Brain pericyte (primary cell): ENCODE measurements around the gene COA5.

Source experiments
- DNase-seq: peaks from one replicate; pipeline ENCODE4 v3.0.0-alpha.2; 2012; ENCODE audit warnings: low read depth, low spot score

Gene COA5

GRCh38 chr2:98608116-98608961 is at the start of gene COA5, which contains the start of gene UNC50:
Gene COA5 (minus strand): TSS chr2:98608512. CDS start chr2:98608405, 107 bp downstream.
Gene UNC50 (plus strand): TSS chr2:98608589. CDS start chr2:98609760, 1,171 bp downstream.
- DNase-seq = peak; percentile 62

GRCh38 chr2:98656800-98657199 is 48.5 kb upstream of the COA5 start:
- DNase-seq = no peak

- DNase-seq = no peak
Observed at GRCh38 chr2:98654699-98655495, 46.6 kb upstream of the COA5 start.

GRCh38 chr2:98650998-98651397 is 42.7 kb upstream of the COA5 start:
- DNase-seq = no peak

GRCh38 chr2:98649992-98650375 is 41.7 kb upstream of the COA5 start:
- no peak for DNase-seq

- DNase-seq = peak; percentile 36
Observed at GRCh38 chr2:98649135-98649991, 41.1 kb upstream of the COA5 start.

GRCh38 chr2:98648451-98648850 is 40.1 kb upstream of the COA5 start:
- no peak for DNase-seq

GRCh38 chr2:98647636-98648035 is 39.3 kb upstream of the COA5 start:
- DNase-seq = no peak

GRCh38 chr2:98643496-98644100 is 35.3 kb upstream of the COA5 start:
- no peak for DNase-seq

- no peak for DNase-seq
Observed at GRCh38 chr2:98637401-98638147, 29.3 kb upstream of the COA5 start.

GRCh38 chr2:98634406-98635092 is 26.2 kb upstream of the COA5 start:
- no peak for DNase-seq

- no peak for DNase-seq
Observed at GRCh38 chr2:98632351-98632750, 24.0 kb upstream of the COA5 start.

- no peak for DNase-seq
Observed at GRCh38 chr2:98623657-98624056, 15.3 kb upstream of the COA5 start.

GRCh38 chr2:98617149-98617548 is 8.8 kb upstream of the COA5 start:
- no peak for DNase-seq

- DNase-seq = no peak
Observed at GRCh38 chr2:98615481-98615880, 7.2 kb upstream of the COA5 start.

- DNase-seq = no peak
Observed at GRCh38 chr2:98614024-98614739, 5.9 kb upstream of the COA5 start.

GRCh38 chr2:98608962-98609604 is 771 bp upstream of the COA5 start:
- DNase-seq = no peak

GRCh38 chr2:98607741-98608115 is 584 bp downstream of the COA5 start:
- no peak for DNase-seq

- DNase-seq = no peak
Observed at GRCh38 chr2:98607104-98607503, 1.2 kb downstream of the COA5 start.
